CD1c-positive myeloid dendritic cell (primary cell): ENCODE measurements around the gene SLC4A7.
"Not testable (repeated sequence)": the region's sequence is repeated elsewhere in the genome, so short reads cannot be mapped to it uniquely, and the experiment has no call there.

ENCODE experiments used
- DNase-seq: peaks from one replicate; pipeline ENCODE4 v3.0.0-alpha.2; 2016; ENCODE audit errors: extremely low spot score

Gene SLC4A7

DNA sequence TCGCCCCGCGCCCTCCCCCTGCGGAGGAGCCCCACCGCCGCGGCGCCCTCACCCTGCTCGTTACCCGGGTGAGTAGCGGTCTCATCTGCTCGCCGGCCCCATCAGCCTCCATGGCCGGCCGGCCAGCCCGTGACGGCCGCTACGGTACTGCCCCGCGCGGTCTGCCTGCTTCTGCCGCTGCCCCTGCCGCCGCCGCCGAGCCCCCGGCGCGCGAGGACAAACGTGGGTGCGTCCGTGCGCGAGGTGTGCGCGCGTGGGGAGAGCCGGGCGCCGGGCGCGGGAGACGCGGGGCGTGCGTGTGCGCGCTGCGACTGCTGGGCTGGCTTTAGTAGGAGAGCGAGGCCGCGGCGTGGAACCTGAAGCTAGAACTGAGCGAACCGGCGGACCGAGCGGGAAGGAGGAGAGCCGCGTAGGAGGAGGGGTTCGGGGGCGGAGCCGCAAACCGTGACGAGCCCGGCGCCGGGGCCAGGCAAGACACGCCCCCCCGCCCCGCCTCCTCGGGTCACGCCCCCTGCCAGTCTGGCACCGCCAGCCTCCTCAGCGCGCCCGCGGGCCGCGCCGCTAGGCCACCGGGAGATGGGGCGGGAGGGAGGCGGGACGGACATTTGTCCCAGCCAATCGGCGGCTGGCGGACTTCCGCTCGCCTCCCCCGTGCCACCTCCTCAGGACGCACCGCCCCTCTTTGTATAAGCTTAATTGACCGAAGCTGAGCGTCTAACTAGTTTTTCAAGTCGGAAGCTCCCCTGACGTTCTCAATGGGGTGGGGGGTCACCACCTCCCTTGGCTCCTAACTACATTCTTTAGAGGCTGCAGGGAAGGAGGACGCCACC lies at the start of gene SLC4A7:
Gene SLC4A7 (minus strand): TSS at position 370 of the 830 bp plus-strand sequence. CDS start 258 bp downstream, at position 112.
- peak; percentile 99 for DNase-seq

DNA sequence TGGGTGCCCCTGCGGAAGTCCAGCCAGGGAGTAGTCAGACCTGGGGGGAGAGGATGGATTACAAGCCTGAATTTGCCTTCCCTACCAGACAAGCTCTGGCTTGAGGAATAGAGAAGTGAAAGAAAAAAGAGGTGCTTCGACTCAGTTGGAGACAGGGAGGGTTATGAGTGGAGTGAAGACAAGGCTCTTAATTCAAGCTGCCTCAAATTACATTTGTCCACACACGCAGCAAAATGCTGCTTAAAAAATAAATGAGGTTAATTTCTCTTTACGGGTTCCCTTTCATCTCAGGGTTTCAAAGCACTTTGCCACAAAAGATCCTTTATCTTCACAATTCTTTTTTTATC lies 49.0 kb upstream of the SLC4A7 start:
- DNase-seq: peak; percentile 51

DNA sequence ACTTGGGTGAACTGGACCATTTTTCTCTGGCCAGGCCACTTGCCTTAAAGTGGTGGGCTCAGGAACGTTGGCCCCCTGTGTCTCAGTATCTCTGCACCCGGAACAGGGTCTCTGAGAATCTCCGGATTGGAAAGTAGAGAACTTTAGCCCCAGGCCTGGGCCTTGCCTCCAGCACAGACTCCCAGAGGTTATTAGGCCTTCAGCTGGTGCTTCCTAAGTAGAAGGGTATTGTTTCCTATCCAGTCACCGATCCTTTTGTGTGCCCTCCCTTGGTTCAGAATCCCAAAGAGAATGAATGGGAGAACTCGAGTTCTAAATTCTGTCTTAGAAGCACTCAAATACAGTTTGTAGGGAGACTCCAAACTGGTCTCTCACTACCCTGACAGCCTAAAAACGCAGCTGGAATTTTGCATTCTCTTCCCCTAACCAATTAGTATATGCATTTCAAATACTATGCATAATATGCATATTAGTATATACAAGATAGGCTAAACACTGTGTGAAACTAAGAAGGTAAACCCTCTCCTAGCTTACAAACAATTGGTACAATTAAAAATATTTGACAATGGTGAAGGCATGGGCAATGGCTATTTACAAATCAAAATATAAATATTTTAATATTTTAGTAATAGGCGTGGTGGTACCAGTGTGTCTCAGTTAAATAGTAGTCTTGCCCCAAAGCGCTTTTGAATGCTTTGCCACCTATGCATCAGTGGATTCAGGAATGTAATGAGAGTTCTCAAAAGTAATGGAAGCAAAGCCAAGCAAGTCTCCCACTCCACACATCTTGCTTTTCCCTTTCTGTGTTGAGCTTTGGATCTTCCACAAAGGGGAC lies 48.5 kb upstream of the SLC4A7 start:
- no peak for DNase-seq

DNA sequence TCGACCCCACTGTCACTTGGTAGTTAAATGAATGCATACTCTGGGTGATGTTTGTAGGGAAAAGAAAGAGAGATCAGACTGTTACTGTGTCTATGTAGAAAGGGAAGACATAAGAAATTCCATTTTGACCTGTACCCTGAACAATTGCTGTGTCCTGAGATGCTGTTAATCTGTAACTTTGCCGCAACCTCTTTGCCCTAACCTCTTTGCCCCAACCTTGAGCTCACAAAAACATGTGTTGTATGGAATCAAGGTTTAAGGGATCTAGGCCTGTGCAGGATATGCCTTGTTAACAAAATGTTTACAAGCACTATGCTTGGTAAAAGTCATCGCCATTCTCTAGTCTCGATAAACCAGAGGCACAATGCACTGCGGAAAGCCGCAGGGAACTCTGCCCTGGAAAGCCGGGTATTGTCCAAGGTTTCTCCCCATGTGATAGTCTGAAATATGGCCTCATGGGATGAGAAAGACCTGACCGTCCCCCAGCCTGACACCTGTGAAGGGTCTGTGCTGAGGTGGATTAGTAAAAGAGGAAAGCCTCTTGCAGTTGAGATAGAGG lies 47.1 kb upstream of the SLC4A7 start:
- DNase-seq: not testable (repeated sequence)

- DNase-seq: peak; percentile 59
Measured at GRCh38 chr3:27528791-27529190, 44.6 kb upstream of the SLC4A7 start.

DNA sequence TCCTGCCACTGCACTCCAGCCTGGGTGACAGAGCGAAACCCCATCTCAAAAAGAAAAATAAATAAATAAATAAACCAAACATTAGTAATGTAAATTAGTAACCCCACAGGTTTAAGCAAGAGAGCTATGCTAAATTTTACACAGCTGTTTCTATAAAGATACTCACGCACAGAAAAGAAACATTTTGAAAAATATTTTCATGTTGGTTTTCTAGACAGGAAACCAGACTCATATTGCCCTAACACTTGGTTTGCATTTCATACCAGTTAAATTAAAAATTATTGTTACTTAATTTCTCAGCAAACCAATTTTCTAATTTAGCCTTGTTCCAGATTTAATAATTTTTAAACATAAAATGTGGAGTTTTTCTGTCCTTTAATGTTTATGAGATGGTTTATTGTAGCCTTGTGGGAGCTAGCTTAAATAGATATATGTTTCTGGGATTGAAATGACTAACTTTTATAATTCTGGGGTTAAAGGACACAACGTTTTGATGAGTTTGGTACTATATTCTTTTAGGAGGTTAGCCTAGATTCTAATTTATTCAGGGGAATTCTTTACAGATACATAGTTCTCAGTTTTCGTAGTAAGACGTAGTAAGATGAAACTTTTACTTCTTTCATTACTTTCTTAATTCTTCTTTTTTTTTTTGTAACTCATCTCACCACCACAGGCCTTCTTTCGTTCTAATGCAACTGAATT lies 42.6 kb upstream of the SLC4A7 start:
- no peak for DNase-seq

- no peak for DNase-seq
Measured at GRCh38 chr3:27521872-27522265, 37.7 kb upstream of the SLC4A7 start.

DNA sequence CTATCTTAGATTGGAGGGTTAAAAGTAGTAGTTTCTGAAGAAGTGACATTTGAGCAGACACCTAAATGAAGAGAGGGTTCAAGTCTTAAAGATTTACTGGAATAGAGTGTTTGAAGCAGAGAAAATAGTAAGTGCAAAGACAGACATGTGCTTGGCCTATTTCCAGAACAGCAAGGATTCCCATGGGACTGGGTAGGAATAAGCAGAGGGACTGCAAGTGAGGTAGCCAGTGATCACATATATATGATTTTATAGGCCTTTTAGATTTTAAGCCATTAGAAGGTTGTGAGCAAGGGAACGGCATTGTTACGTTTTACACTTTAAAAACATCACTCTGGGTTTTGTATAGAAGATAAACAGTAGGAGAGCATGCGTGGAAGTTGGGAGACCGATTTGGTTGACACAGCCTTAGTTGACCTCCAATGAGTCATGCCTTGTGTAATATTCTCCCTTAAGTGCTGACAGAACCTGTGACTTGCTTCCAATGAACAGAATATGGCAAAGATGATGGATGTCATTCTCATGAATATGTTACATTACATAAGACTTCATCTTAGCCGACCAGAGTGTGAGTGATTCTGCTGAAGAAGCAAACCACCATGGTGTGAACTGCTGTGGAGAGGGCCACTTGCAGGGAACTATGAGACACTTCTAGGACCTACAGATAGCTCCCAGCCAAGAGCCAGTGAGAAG lies 37.1 kb upstream of the SLC4A7 start:
- DNase-seq: peak; percentile 81

- no peak for DNase-seq
Measured at GRCh38 chr3:27511724-27512422, 27.7 kb upstream of the SLC4A7 start.

GRCh38 chr3:27509376-27509775 lies 25.2 kb upstream of the SLC4A7 start:
- peak; percentile 80 for DNase-seq

DNA sequence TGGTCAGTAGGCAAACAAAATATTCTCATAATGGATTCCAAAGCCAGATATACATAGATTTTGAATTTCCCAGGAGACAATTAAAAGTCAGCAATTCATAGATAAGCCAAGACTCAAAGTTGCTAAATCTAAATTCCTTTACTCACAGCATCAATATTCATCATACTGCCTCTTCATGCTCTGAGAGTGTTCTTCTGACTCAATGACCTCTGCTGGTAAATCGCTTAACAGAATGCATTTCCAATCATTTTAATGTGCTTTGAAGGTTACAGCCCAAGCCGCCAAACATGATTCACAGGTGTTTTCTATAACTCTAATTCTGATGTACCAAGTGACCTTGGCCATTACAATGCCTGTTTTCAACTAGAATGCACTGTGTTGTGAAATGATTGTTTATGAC lies 24.2 kb upstream of the SLC4A7 start:
- DNase-seq: no peak

DNA sequence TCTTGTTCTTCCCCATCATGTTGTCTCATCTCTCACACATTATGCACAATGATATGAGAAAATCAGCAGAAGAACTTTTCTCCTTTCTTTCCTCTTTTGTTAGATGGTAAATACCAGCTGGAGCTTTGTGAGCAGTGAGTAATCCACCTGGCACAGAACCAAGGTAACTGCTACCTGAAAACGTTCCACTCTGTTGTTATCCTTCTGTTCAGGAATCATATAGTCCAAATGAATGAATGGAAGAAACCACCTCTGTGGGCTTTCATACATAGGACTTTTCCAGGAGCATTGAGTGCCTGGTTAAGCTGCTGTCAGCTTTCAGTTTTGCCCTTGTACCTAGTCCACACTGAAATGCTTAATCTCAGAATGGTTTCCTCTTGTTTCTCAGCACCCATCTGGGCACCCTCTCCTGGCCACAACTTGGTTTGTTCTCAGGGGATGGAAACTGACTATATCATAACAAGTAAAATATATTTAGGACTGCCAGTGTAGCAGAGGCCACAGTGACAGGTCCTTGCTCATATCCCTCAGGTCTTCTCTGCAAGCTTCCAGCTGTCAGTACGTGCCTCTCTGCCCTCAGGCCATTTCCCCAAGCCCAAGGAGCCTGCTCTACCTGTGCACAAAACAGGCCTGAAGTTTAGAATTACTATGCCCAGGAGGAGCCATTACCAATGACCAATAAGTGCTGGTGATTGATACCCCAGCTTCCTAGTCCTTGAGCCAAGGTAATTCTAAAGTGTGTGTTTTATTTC lies 23.5 kb upstream of the SLC4A7 start:
- DNase-seq: no peak

DNA sequence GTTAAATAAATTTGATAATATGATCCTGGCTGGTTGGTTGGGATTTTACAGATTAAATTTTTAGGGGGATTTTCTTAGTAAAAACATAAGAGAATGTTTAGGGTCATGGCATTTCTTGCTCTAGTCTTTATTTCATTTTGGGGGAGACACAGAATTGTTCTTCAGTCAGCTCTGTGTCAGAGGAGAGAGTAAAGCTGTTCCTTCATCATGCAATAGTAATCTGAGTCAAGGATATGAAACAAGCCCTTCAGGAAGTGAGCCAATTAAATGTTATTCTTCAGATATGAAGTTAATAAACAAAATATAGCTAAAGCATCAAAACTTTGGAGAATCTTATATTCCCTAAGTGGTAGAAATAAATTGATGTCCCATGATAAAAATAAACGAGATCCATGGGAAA lies 22.9 kb upstream of the SLC4A7 start:
- no peak for DNase-seq

DNA sequence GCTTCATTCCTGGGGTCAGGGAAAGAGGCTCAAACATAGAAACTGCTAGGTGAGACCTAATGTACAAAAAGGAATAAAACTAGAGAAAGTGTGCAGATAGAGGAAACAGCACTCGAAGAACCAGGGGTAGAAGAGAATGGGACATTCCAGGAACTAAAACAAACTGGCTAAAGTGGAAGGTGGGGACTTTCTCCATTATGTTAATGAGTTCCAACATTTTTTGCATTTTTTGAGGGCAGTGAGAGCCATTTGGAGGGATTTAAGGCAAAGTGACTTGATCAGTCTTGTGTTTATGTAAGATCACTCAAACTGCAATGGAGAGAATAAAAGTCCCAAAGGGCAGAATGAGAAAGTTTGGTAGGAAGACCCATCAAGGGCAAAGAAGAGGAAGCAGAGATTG lies 20.6 kb upstream of the SLC4A7 start:
- no peak for DNase-seq

- no peak for DNase-seq
Measured at GRCh38 chr3:27503526-27503925, 19.3 kb upstream of the SLC4A7 start.

- DNase-seq: no peak
Measured at GRCh38 chr3:27501759-27502158, 17.6 kb upstream of the SLC4A7 start.

GRCh38 chr3:27500986-27501385 lies 16.8 kb upstream of the SLC4A7 start:
- DNase-seq: no peak

- no peak for DNase-seq
Measured at GRCh38 chr3:27500035-27500434, 15.9 kb upstream of the SLC4A7 start.

GRCh38 chr3:27494784-27495183 lies 10.6 kb upstream of the SLC4A7 start:
- DNase-seq: no peak

DNA sequence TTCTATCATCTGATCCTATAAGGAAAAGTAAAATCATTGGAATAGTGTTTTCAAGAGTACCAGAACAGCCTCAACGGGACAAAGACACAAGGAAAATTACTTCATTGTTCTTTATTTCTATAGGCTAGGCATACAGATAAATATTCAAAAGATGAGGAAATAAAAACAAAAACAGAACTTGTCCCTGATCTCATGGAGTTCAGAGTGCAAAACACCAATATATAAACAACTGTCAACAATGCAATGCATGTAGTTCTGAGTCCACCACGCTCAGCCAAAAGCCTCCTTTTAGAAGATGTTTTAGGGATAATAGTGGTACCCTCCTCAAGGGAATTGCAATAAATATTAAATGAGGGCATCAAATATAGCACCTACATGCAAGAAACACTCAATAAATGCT lies 4.6 kb upstream of the SLC4A7 start:
- no peak for DNase-seq
